Activated CD8-positive, alpha-beta memory T cell treated with anti-CD3 and anti-CD28 coated beads for 1 hour (primary cell): ENCODE results near the gene CCDC54.

Source experiments
- DNase-seq, 2 donors: peaks; one replicate each; pipeline ENCODE4 v3.0.0-alpha.2; 2020; ENCODE audit warnings: low read depth in 1 of 2; ENCODE audit errors: extremely low read depth in 1 of 2

Gene CCDC54

DNA sequence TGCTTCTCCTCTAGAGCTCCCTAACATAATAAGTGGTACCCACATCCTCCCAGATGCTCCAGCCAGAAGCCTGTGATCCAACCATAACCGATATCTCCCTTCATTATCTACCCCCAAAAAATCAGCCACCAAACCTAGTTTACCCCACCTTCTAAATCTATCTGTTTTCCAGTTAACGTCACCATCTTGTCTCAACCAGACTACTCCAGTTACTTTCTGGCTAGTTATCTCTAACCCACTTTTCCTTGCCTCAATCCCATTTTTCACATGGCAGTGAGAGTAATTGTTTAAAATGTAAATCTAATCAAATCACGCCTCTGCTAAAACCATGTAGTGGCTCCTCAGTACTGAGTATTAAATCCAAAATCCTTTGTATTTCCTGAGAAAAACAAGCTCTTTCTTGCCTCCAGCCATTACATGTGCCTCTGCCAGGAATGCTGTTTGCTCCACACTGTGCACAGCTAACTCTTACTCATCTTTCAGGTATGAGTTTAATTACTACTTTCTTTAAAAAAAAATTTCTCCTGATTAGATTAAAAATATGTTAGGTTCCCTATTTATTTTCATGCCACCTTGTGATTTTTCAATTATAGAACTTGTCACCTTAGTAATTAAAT, 15.4 kb downstream of the CCDC54 start:
- no peak for DNase-seq

DNA sequence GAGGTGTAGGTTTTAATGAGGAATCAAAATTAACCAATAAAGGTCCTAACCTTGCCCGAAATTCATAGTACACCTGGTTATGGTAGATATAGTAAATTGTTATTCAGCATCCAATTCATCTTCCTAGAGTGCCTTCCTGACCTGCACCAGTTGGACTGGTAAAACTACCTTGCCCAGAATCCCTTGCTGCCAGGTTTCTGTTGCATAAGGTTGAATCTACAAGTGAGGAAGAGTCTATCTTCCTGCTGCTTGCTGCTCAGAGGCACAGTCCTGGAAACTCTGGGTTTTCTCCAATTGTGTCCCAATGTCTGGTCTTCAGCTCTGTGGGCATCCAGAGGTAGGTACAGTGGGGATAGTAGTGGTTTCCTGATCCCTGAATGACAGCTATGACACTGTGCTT, 17.3 kb downstream of the CCDC54 start:
- no peak for DNase-seq

- DNase-seq = no peak
Observed at GRCh38 chr3:107395066-107395465, 17.8 kb downstream of the CCDC54 start.

GRCh38 chr3:107401301-107401700, 24.1 kb downstream of the CCDC54 start:
- no peak for DNase-seq

DNA sequence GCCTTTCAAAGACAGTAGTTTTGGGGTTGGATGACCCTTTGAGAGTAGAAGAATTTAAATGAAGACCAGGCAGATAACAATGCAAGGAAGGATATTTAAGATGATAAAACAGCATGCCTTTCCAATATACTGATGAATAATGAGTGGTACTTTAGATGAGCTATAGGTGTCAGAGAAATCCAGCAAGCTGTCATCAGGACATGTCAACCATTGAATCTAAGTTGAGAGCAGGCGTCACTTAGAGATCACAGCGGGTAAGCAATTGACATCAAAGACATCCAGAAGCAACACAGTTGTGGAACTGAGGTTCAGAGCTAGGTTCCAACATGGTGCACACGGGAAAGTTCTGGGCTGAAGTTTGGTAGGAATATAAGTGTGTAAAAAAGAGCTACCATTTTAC, 25.0 kb downstream of the CCDC54 start:
- no peak for DNase-seq

- no peak for DNase-seq
Observed at GRCh38 chr3:107404727-107405469, 27.7 kb downstream of the CCDC54 start.

GRCh38 chr3:107407355-107407754, 30.1 kb downstream of the CCDC54 start:
- no peak for DNase-seq

GRCh38 chr3:107408513-107408912, 31.3 kb downstream of the CCDC54 start:
- no peak for DNase-seq

DNA sequence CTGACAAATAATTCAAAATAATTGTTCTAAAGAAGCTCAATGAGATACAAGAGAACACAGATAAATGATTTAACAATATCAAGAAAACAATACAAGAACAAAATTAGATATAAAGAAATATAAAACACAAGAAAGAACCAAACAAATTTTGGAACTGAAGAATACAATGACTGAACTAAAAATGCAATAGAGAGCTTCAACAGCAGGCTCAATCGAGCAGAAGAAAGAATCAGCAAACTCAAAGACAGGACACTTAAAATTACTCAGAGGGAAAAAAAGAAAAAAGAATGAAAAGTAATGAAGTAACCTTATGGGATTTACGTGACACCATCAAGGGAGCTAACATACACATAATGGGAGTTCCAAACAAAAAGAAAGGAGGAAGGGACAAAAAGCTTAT, 32.1 kb downstream of the CCDC54 start:
- no peak for DNase-seq

- DNase-seq = no peak
Observed at GRCh38 chr3:107410606-107411005, 33.4 kb downstream of the CCDC54 start.

DNA sequence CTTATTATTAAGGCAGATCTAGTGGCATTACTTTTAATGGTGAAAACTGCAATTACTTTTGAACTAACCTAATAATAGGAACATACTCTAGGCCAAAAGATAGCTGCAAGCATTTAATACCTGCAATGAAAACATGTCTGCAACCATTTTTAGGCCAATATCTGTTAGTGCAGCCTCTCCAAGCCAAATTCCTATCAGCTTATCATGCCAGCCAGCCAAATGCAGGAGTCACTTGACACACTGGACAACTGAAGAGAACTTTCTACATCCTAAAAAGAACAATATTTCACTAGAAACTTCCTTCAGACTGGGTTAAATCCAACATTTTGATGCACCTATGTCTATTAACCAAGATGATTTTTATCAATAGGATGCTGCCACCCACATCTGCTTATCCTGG, 33.8 kb downstream of the CCDC54 start:
- no peak for DNase-seq

GRCh38 chr3:107411779-107412178, 34.5 kb downstream of the CCDC54 start:
- no peak for DNase-seq

DNA sequence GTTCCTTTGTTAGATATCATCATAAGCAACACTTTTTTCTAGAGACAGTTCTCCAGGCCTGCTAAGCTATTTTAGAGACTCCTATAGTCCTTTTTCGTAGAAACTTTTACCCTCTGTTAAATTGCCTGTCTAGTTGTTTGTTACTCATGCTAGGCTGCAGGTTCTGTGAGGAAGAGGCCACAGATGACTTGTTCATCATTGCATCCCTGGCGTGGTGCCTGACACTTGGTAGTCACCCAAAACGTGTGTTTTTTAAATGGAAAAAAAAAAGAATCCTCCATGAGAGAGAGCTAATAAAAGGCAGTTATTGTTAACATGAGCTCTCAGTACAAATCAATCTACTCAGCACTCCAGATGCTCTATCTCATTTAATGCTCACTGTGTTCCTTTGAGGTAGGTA, 35.1 kb downstream of the CCDC54 start:
- DNase-seq = no peak

DNA sequence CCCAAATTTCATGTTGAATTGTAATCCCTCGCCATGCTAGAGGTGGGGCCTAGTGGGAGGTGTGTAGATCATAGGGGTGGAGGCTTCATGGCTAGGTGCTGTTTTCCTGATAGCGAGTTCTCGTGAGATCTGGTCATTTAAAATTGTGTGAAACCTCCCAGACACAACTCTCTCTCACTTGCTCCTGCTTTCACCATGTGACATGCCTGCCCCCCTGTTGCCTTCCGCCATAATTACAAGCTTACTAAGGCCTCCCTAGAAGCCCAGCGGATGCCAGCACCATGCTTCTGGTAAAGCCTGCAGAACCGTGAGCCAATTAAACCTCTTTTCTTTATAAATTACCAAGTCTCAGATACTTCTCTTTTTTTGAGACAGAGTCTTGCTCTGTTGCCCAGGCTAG, 36.0 kb downstream of the CCDC54 start:
- DNase-seq = no peak

GRCh38 chr3:107414325-107414964, 37.2 kb downstream of the CCDC54 start:
- no peak for DNase-seq

GRCh38 chr3:107416138-107416537, 38.9 kb downstream of the CCDC54 start:
- no peak for DNase-seq

GRCh38 chr3:107416886-107417285, 39.6 kb downstream of the CCDC54 start:
- no peak for DNase-seq

GRCh38 chr3:107421170-107421792, 44.0 kb downstream of the CCDC54 start:
- DNase-seq = no peak

GRCh38 chr3:107421881-107422280, 44.6 kb downstream of the CCDC54 start:
- DNase-seq = no peak

- DNase-seq = no peak
Observed at GRCh38 chr3:107425033-107425432, 47.8 kb downstream of the CCDC54 start.

DNA sequence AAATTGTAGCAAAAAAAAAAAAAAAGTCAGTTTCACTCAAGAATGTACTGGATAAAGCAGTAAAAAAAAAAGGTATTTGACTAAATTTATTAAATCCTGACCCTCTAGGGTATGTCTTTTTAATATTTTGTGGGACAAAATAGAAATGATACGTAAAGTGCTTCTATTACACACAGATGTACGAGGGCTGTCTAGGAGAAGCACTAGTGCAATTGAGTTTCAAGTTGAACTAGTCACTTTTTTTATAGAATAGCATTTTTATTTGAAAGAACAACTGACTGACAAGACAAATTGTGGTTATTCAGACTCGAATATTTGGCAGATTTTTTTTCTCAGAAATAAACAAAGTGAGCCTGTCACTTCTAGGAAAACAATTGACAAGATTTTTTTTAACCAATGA, 49.0 kb downstream of the CCDC54 start:
- DNase-seq = no peak
